Measurements from ENCODE around the gene DTX1.

The DTX1 gene

GRCh38 chr12:113095405-113095804, 38.9 kb downstream of the DTX1 start:
- no peak for DNase-seq (ENCODE audit: low spot score)

- no peak for DNase-seq (ENCODE audit: low spot score)
Observed at GRCh38 chr12:113096675-113097461, 40.3 kb downstream of the DTX1 start.

GRCh38 chr12:113097716-113098440, 41.3 kb downstream of the DTX1 start:
- DNase-seq (ENCODE audit: low spot score) = no peak

- peak; percentile 88 for DNase-seq (ENCODE audit: low spot score)
Observed at GRCh38 chr12:113098441-113099028, 42.0 kb downstream of the DTX1 start.

- no peak for DNase-seq (ENCODE audit: low spot score)
Observed at GRCh38 chr12:113099364-113099763, 42.8 kb downstream of the DTX1 start.

GRCh38 chr12:113099764-113100163, 43.2 kb downstream of the DTX1 start:
- no peak for DNase-seq (ENCODE audit: low spot score)

GRCh38 chr12:113101751-113102150, 45.2 kb downstream of the DTX1 start:
- DNase-seq (ENCODE audit: low spot score) = no peak

GRCh38 chr12:113102811-113103210, 46.3 kb downstream of the DTX1 start:
- no peak for DNase-seq (ENCODE audit: low spot score)

- DNase-seq (ENCODE audit: low spot score) = no peak
Observed at GRCh38 chr12:113103756-113104450, 47.4 kb downstream of the DTX1 start.

- DNase-seq (ENCODE audit: low spot score) = no peak
Observed at GRCh38 chr12:113104953-113105510, 48.5 kb downstream of the DTX1 start.

- DNase-seq (ENCODE audit: low spot score) = no peak
Observed at GRCh38 chr12:113105606-113106271, 49.2 kb downstream of the DTX1 start.

GRCh38 chr12:113106361-113106760, 49.8 kb downstream of the DTX1 start:
- DNase-seq (ENCODE audit: low spot score) = no peak

GRCh38 chr12:113108308-113108707, 51.8 kb downstream of the DTX1 start:
- no peak for DNase-seq (ENCODE audit: low spot score)

GRCh38 chr12:113109360-113109759, 52.8 kb downstream of the DTX1 start:
- no peak for DNase-seq (ENCODE audit: low spot score)

- no peak for DNase-seq (ENCODE audit: low spot score)
Observed at GRCh38 chr12:113109872-113110599, 53.5 kb downstream of the DTX1 start.

GRCh38 chr12:113111247-113111646, 54.7 kb downstream of the DTX1 start:
- no peak for DNase-seq (ENCODE audit: low spot score)

- no peak for DNase-seq (ENCODE audit: low spot score)
Observed at GRCh38 chr12:113112043-113112899, 55.7 kb downstream of the DTX1 start.

- DNase-seq (ENCODE audit: low spot score) = no peak
Observed at GRCh38 chr12:113113397-113113796, 56.9 kb downstream of the DTX1 start.

GRCh38 chr12:113114447-113115178, 58.1 kb downstream of the DTX1 start:
- DNase-seq (ENCODE audit: low spot score) = no peak
